OCI-LY7 (cell line): Measurements from ENCODE around the gene UBFD1. TPM values are rescaled to one million over a fixed set of nuclear protein-coding genes. Genes with fewer than 3 reads are reported as not detected.

Source experiments
- Bru-seq: library from RNA; stranded (reverse); fragments of 400-500 nt; gene quantifications from one replicate; lab custom pipeline; 2021; lab: Mats Ljungman, UMichigan
- BruChase-seq, 2 experiments: library from RNA; stranded (reverse); fragments of 400-500 nt; gene quantifications; one replicate each; lab custom pipeline; 2021; lab: Mats Ljungman, UMichigan
- BruUV-seq: library from RNA; stranded (reverse); fragments of 400-500 nt; replicated peaks from 2 replicates; lab custom pipeline; 2021; lab: Mats Ljungman, UMichigan
- CTCF ChIA-PET: fragments of 300-600 bp; sonication (Branson Sonifier 250); formaldehyde crosslinking; loops from one replicate; lab custom pipeline; 2022; ENCODE audit warnings: antibody characterized with exemption; ENCODE audit not compliant: unreplicated experiment; lab: Charles Lee
- POLR2A ChIA-PET: fragments of 300-600 bp; sonication (Branson Sonifier 250); formaldehyde crosslinking; loops from one replicate; lab custom pipeline; 2022; ENCODE audit warnings: antibody characterized with exemption; lab: Charles Lee
- DNase-seq: peaks from one replicate; pipeline ENCODE4 v3.0.0-alpha.2; 2015; ENCODE audit warnings: low spot score
- H2AFZ ChIP-seq: fragments of 200-600 bp; sonication (generic), shearing (Covaris generic); 2 replicates; pipeline ENCODE4 v1.6.1; 2014; ENCODE audit warnings: mild to moderate bottlenecking, antibody characterized with exemption, low read length, moderate library complexity
- H3K27ac ChIP-seq: fragments of 200-600 bp; sonication (generic); 2 replicates; pipeline ENCODE4 v1.5.1; 2014; ENCODE audit warnings: mixed run types, low read depth, mild to moderate bottlenecking, moderate library complexity, low read length, inconsistent platforms; ENCODE audit not compliant: poor library complexity, severe bottlenecking
- H3K36me3 ChIP-seq: fragments of 200-600 bp; sonication (generic); 2 replicates; pipeline ENCODE4 v1.6.1; 2014; ENCODE audit warnings: mild to moderate bottlenecking, antibody characterized with exemption, low read length, moderate library complexity, mixed read lengths; ENCODE audit not compliant: insufficient read depth
- H3K4me1 ChIP-seq: fragments of 200-600 bp; sonication (generic); 2 replicates; pipeline ENCODE4 v1.5.1; 2014; ENCODE audit warnings: mild to moderate bottlenecking, low read length; ENCODE audit not compliant: insufficient read depth, poor library complexity, severe bottlenecking
- H3K4me2 ChIP-seq: fragments of 200-600 bp; sonication (generic); 2 replicates; pipeline ENCODE4 v1.6.1; 2014; ENCODE audit warnings: mild to moderate bottlenecking, low read length
- H3K4me3 ChIP-seq: fragments of 200-600 bp; sonication (generic); 2 replicates; pipeline ENCODE4 v1.5.1; 2014; ENCODE audit warnings: mild to moderate bottlenecking, low read depth, low read length; ENCODE audit not compliant: poor library complexity, severe bottlenecking
- H3K79me2 ChIP-seq: fragments of 200-600 bp; sonication (generic); 2 replicates; pipeline ENCODE4 v1.6.1; 2016; ENCODE audit warnings: low read depth, mild to moderate bottlenecking, low read length, moderate library complexity, mixed read lengths; ENCODE audit not compliant: insufficient read depth
- H3K9me2 ChIP-seq: fragments of 200-600 bp; sonication (generic); 2 replicates; pipeline ENCODE4 v1.6.1; 2016; ENCODE audit warnings: mild to moderate bottlenecking, low read length, mixed read lengths; ENCODE audit not compliant: insufficient read depth
- H3K9me3 ChIP-seq: fragments of 200-600 bp; sonication (generic); 2 replicates; pipeline ENCODE4 v1.6.1; 2014; ENCODE audit warnings: mild to moderate bottlenecking, mixed run types, low read length, mixed read lengths
- H4K20me1 ChIP-seq: fragments of 200-600 bp; sonication (generic); 2 replicates; pipeline ENCODE4 v1.6.1; 2014; ENCODE audit warnings: mild to moderate bottlenecking, antibody characterized with exemption, low read length, moderate library complexity, mixed read lengths; ENCODE audit not compliant: insufficient read depth
- EZH2phosphoT487 ChIP-seq: fragments of 200-600 bp; sonication (generic); IDR thresholded peaks from 2 replicates; pipeline ENCODE4 v1.6.1; 2018; ENCODE audit warnings: low read depth, borderline replicate concordance, mild to moderate bottlenecking, mixed run types, antibody characterized with exemption, low read length, moderate library complexity, mixed read lengths
- intact Hi-C: fragments of 100-400 bp; cut with micrococcal nuclease; formaldehyde crosslinking; loops from one replicate; pipeline ENCODE4 v1.10.0; 2022; ENCODE audit not compliant: unreplicated experiment
- long read RNA-seq: library from polyadenylated mRNA; stranded (forward); transcript quantifications from one replicate; pipeline ENCODE4 v2.0.0, GENCODE V29; 2022
- total RNA-seq, 2 experiments: library from RNA; depleted of rRNA in 1 of 2; stranded (reverse); fragments of >200 nt in 1 of 2; shearing (Covaris generic) in 1 of 2; gene quantifications; 2 replicates each; pipeline ENCODE4 v1.2.3, GENCODE V29; 2014 to 2022
- TF ChIP-seq, protein P1 (sequence below): fragments of 200-600 bp; sonication (generic); conservative IDR thresholded peaks from 2 replicates; pipeline ENCODE4 v1.5.1; 2014; ENCODE audit warnings: mild to moderate bottlenecking, antibody characterized with exemption, low read length, moderate library complexity, mixed read lengths

The UBFD1 gene, protein sequence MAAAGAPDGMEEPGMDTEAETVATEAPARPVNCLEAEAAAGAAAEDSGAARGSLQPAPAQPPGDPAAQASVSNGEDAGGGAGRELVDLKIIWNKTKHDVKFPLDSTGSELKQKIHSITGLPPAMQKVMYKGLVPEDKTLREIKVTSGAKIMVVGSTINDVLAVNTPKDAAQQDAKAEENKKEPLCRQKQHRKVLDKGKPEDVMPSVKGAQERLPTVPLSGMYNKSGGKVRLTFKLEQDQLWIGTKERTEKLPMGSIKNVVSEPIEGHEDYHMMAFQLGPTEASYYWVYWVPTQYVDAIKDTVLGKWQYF
- total RNA-seq (2014; rRNA removed; shearing (Covaris generic)) (39.1 and 42.4 TPM in 2 replicates), total RNA-seq (2022) (62.8 and 67.1 TPM in 2 replicates), Bru-seq, nascent RNA (percentile 75 among the genes with signal in this experiment), BruChase-seq, experiment 1, labeled RNA remaining after a 6-hour chase (percentile 97 among the genes with signal in this experiment), BruChase-seq, experiment 2, labeled RNA remaining after a 2-hour chase (percentile 93 among the genes with signal in this experiment)
- long read RNA-seq, full-length matches to known transcripts: 31 of 59 reads
- long read RNA-seq, partial matches to known transcripts: 19 of 59 reads
- long read RNA-seq, other reads (novel, unspliced or antisense): 9 of 59 reads

GRCh38 chr16:23556881-23557778 lies at the start of gene UBFD1, which contains the start of gene EARS2:
UBFD1 (plus strand) TSS chr16:23557727; CDS start chr16:23557743, 16 bp downstream.
EARS2 (minus strand) TSS chr16:23557350; CDS start chr16:23557343, 7 bp downstream.
- CTCF ChIA-PET: interaction anchor here (2.3 kb wide), 1 partner anchor 40 kb away, joined by 7 read pairs; no protein-coding TSS in a partner anchor
- DNase-seq: peak; percentile 98
- Histone ChIP-seq H3K4me2 (peak within 1 kb of the TSS; percentile 98), H3K4me1 (peaks cover 41% of the 10 kb centered on the region), H3K27ac (peak within 1 kb of the TSS; percentile 78), H3K36me3 (peaks cover 58% of the 10 kb centered on the region), H3K4me3 (peak within 1 kb of the TSS; percentile 98), H2AFZ (peak within 1 kb of the TSS; percentile 57; the same call in 1 of the 2 replicates), H3K9me3 (no peaks in the 10 kb centered on the region), H4K20me1 (no peaks in the 10 kb centered on the region; the same call in 1 of the 2 replicates), H3K79me2 (peaks cover 71% of the 10 kb centered on the region), H3K9me2 (no peaks in the 10 kb centered on the region)
- POLR2A ChIA-PET: interaction anchor here (0.8 to 2.8 kb wide), 4 partner anchors 37 to 60 kb away, joined by 3 to 12 read pairs (median 3); no protein-coding TSS in a partner anchor
- TF ChIP-seq, protein P1, sequence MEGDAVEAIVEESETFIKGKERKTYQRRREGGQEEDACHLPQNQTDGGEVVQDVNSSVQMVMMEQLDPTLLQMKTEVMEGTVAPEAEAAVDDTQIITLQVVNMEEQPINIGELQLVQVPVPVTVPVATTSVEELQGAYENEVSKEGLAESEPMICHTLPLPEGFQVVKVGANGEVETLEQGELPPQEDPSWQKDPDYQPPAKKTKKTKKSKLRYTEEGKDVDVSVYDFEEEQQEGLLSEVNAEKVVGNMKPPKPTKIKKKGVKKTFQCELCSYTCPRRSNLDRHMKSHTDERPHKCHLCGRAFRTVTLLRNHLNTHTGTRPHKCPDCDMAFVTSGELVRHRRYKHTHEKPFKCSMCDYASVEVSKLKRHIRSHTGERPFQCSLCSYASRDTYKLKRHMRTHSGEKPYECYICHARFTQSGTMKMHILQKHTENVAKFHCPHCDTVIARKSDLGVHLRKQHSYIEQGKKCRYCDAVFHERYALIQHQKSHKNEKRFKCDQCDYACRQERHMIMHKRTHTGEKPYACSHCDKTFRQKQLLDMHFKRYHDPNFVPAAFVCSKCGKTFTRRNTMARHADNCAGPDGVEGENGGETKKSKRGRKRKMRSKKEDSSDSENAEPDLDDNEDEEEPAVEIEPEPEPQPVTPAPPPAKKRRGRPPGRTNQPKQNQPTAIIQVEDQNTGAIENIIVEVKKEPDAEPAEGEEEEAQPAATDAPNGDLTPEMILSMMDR: peak; percentile 83
- TF ChIP-seq EZH2phosphoT487: no peak
- BruUV-seq: TSS peak; percentile 74
- intact Hi-C loops: loop anchor here (1.0 to 2.0 kb wide), 5 partner anchors 39 to 121 kb away; partner anchors contain the start of genes DCTN5, NDUFAB1, PALB2 and PLK1

DNA sequence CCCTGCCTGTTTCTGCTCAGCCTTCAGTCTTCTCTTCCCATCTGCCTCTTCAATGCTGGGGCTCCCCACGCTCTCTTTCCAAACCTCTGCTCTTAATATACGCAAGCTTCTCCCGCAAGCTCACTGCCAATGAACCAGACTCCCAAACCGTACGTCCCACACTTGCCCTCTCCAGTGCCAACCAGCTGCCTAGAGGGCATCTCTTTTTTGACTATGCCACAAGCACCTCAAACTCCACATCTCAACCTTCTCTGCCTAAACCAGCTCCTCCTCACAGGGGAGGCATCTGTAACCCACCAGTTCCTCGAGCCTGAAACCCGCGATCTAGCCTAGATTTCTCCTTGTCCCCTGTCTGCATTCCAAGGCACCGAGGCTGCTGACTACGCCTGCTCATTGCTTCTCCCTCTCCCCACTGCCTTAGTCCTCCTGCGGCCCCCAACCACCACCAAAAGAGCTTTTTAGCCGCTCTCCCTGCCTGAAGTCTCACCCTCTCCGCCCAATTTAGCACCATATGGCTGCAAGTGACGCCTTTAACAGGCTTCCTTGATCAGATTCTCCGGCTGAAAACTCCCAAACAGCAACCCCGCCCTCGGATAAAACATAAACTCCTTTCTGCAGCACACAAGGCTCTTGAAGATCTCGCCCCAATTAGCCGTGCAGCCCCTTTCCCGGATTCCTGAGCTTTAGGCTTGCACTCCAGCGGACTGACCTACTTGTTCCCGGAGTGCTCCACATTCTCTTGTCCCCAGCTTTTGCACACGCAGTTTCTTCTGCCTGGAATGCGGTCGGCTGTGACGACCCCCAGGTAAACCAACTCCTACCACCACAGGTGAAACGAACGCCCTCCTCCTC lies 48.7 kb upstream of the UBFD1 start:
- Histone ChIP-seq H3K79me2 (peaks cover 71% of the 10 kb centered on the region), H3K36me3 (peaks cover 64% of the 10 kb centered on the region), H2AFZ (no peak overlapping the region), H3K9me2 (no peaks in the 10 kb centered on the region), H3K27ac (peak overlapping the region; percentile 91), H3K4me1 (peaks cover 62% of the 10 kb centered on the region), H3K4me2 (peak overlapping the region; percentile 97), H3K4me3 (peak overlapping the region; percentile 99), H3K9me3 (peaks cover 4% of the 10 kb centered on the region; the same call in 1 of the 2 replicates), H4K20me1 (peaks cover 49% of the 10 kb centered on the region)
- DNase-seq: peak; percentile 47
- TF ChIP-seq, protein P1: no peak
- no peak for TF ChIP-seq EZH2phosphoT487
- no TSS peak for BruUV-seq
- ChIA-PET CTCF (no interaction called here), POLR2A (interaction anchor here (0.7 to 3.2 kb wide), 9 partner anchors 10 to 1592 kb away, joined by 3 to 12 read pairs (median 3); partner anchors contain the start of genes EARS2, NDUFAB1 and UBFD1)
- intact Hi-C loops: no loop called here
